Heart right ventricle (tissue), 16 donors: ENCODE data around the gene NVL. TPM values are rescaled to one million over a fixed set of nuclear protein-coding genes. Genes with fewer than 3 reads are reported as not detected.
A peak's percentile ranks its signal among the peaks of the same experiment; 100 is the strongest.

ENCODE experiments used
- ATAC-seq, 8 donors: fragments of 200-7000 bp; cut with Tn5 transposase; one replicate each; pipeline ENCODE4 v1.9.1; 2020; ENCODE audit warnings: mild to moderate bottlenecking in 8 of 8, moderate library complexity in 8 of 8, moderate number of reproducible peaks in 1 of 8
- DNase-seq, 2 donors: peaks; one replicate each; pipeline ENCODE4 v3.0.0-alpha.2; 2020
- H3K27ac ChIP-seq, 10 donors: fragments of 200-600 bp; sonication (generic) in 2 of 10; one replicate each; pipeline versions ENCODE4 v1.5.0 to v1.8.0; 2020 to 2022; ENCODE audit warnings: mild to moderate bottlenecking in 3 of 10
- H3K27me3 ChIP-seq, 7 donors: fragments of 200-600 bp; one replicate each; pipeline ENCODE4 v1.8.0; 2021 to 2022; ENCODE audit warnings: mild to moderate bottlenecking in 2 of 7
- H3K36me3 ChIP-seq, 9 donors: fragments of 200-600 bp; sonication (generic) in 1 of 9; one replicate each; pipeline versions ENCODE4 v1.5.0 to v1.8.0; 2020 to 2022; ENCODE audit warnings: mild to moderate bottlenecking in 2 of 9
- H3K4me1 ChIP-seq, 9 donors: fragments of 200-600 bp; sonication (generic) in 1 of 9; one replicate each; pipeline versions ENCODE4 v1.5.0 to v1.8.0; 2020 to 2022; ENCODE audit warnings: mild to moderate bottlenecking in 4 of 9
- H3K4me3 ChIP-seq, 10 donors: fragments of 200-600 bp; sonication (generic) in 2 of 10; one replicate each; pipeline versions ENCODE4 v1.5.0 to v1.8.0; 2020 to 2022; ENCODE audit warnings: mild to moderate bottlenecking in 7 of 10, moderate library complexity in 2 of 10
- H3K9me3 ChIP-seq, 11 donors: fragments of 200-600 bp in 10 of 11; sonication (generic) in 2 of 11; one replicate each; pipeline versions ENCODE4 v1.5.0 to v1.8.0; 2013 to 2022; ENCODE audit warnings: mild to moderate bottlenecking in 2 of 11, control low read depth in 1 of 11, moderate library complexity in 1 of 11
- WGBS, 2 donors: extraction: QIAGEN DNeasy Blood & Tissue Kit; methylation state at CpG; one replicate each; pipeline ENCODE4 v1.1.7; 2013; ENCODE audit warnings: inconsistent platforms in 1 of 2; 5-methylcytosine and 5-hydroxymethylcytosine counted together
- intact Hi-C, 10 donors: fragments of 100-400 bp; cut with DNase I; formaldehyde crosslinking; loops; one replicate each; pipeline versions ENCODE4 v1.11.1 to v1.14.2; 2022
- polyA plus RNA-seq, 2 donors: library from polyadenylated mRNA; stranded (reverse); fragments of 200-250 nt; gene quantifications; one replicate each; pipeline ENCODE4 v1.2.3, GENCODE V29; 2013
- total RNA-seq, 10 donors: library from RNA; stranded (reverse); fragmentation: NEBNext Ultra II Directional in 3 of 10; extraction: Animal tissue kit (Norgen Biotek cat#: 25700) in 3 of 10; gene quantifications; one replicate each; pipeline versions ENCODE4 v1.2.1 to v1.2.4, GENCODE V29; 2021 to 2023
- TF ChIP-seq, protein P1 (sequence below), 9 donors: fragments of 200-600 bp; sonication (generic) in 2 of 9; IDR thresholded peaks; one replicate each; pipeline versions ENCODE4 v1.5.0 to v1.8.0; 2021 to 2022; ENCODE audit warnings: antibody characterized with exemption in 9 of 9, mild to moderate bottlenecking in 5 of 9, moderate library complexity in 1 of 9
- donor health status: Arrhythmogenic right ventricular cardiomyopathy.
- donor health status: ischemic (EF 13 %, LVEDD 7.1; RV severe dilation, severe dysfunction).
- donor health status: healthy with polysubstance abuse.
- donor health status: DM: no; HTN: yes; CAD: no.
- donor health status: DM: no; HTN: no; CAD: no.
- donor health status: ischemic (EF 25% LVEDD 6.9; RV normal size, moderate dysfunction).
- donor health status: ischemic (EF 25% LVEDD 5.7; RV mildly dilated, moderate dysfunction).
- donor health status: healthy.
- donor health status: DM: yes; HTN: yes; CAD: no.
- donor health status: Ischemic cardiomyopathy.
- donor health status: ischemic (EF 35%, LVEDD 5.7; RV mildly dilated, moderate dysfunction).
- donor health status: nonischemic (EF 11% LVEDD 7.7; RV severe dilation, severe dysfunction).
- donor health status: DM: yes; HTN: yes; CAD: no.
- donor health status: PGD.
- donor health status: ischemic (EF 29% LVEDD 5.4; RV normal size, mild dysfunction).
- donor health status: nonischemic (EF 23%, LVEDD 6.1; RV moderate dilation, normal function).

The NVL gene
- total and polyA plus RNA-seq, 12 donors, result 7.7 to 37.3 (median 10.5) TPM

- no peak for ATAC-seq
- DNase-seq, result no peak
- Histone ChIP-seq H3K27ac (no peak overlapping the region), H3K36me3 (peaks cover 0 to 33% (median 4%) of the 10 kb centered on the region in 9 donors), H3K4me1 (peaks cover 0 to 15% (median 0%) of the 10 kb centered on the region in 9 donors), H3K9me3 (no peaks in the 10 kb centered on the region), H3K4me3 (no peak overlapping the region), H3K27me3 (no peaks in the 10 kb centered on the region)
- 93 to 100% methylated on average over 1 of the region's 1 CpG for WGBS, 2 donors
- TF ChIP-seq, protein P1, sequence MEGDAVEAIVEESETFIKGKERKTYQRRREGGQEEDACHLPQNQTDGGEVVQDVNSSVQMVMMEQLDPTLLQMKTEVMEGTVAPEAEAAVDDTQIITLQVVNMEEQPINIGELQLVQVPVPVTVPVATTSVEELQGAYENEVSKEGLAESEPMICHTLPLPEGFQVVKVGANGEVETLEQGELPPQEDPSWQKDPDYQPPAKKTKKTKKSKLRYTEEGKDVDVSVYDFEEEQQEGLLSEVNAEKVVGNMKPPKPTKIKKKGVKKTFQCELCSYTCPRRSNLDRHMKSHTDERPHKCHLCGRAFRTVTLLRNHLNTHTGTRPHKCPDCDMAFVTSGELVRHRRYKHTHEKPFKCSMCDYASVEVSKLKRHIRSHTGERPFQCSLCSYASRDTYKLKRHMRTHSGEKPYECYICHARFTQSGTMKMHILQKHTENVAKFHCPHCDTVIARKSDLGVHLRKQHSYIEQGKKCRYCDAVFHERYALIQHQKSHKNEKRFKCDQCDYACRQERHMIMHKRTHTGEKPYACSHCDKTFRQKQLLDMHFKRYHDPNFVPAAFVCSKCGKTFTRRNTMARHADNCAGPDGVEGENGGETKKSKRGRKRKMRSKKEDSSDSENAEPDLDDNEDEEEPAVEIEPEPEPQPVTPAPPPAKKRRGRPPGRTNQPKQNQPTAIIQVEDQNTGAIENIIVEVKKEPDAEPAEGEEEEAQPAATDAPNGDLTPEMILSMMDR (IDR thresholded peaks at IDR 0.05), result no peak
- intact Hi-C loops, result loop anchor here in 1 of 10 donors (10.0 kb wide), 1 partner anchor 69 kb away; the partner anchor contains the start of gene DEGS1
Observed at GRCh38 chr1:224253721-224254120, 76.3 kb downstream of the NVL start.

DNA sequence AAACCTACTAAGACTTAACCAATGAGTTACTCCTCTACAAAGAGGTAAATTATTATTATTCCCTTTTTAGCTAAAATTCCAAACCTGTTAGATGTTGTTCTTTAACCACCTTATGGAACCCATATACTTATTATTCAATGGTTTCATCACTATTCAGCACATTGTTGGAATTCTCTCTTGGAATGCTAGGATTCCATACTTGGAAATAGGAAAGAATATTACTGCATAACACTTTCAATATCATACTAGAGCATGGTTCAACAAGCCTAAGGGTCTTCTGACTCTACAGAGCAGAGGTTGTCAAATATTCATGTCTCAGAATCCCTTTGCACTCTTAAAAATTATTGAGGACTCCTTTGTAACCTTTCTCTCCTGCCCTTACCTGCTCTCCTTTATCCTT lies 77.5 kb downstream of the NVL start:
- Histone ChIP-seq H3K9me3 (no peaks in the 10 kb centered on the region), H3K27me3 (no peaks in the 10 kb centered on the region), H3K4me1 (peaks cover 0 to 15% (median 0%) of the 10 kb centered on the region in 9 donors), H3K36me3 (peaks cover 0 to 45% (median 4%) of the 10 kb centered on the region in 9 donors), H3K27ac (peak overlapping the region in 6 of 10 donors; percentile 16 to 75 (median 51)), H3K4me3 (no peak overlapping the region)
- TF ChIP-seq, protein P1 (IDR thresholded peaks at IDR 0.05), result no peak
- DNase-seq, result no peak
- ATAC-seq, result no peak
- intact Hi-C loops, result loop anchor here in 1 of 10 donors (10.0 kb wide), 1 partner anchor 68 kb away; the partner anchor contains the start of gene DEGS1

- H3K9me3 ChIP-seq, result no peaks in the 10 kb centered on the region
- peaks cover 0 to 15% (median 0%) of the 10 kb centered on the region in 9 donors for H3K4me1 ChIP-seq
- no peaks in the 10 kb centered on the region for H3K27me3 ChIP-seq
- no peak overlapping the region for H3K4me3 ChIP-seq
- TF ChIP-seq, protein P1 (IDR thresholded peaks at IDR 0.05), result no peak
- ATAC-seq, result peak in 7 of 8 donors; percentile 20 to 88 (median 42)
- peak in 1 of 2 donors; percentile 10 for DNase-seq
- 54 to 65% methylated on average over 5 of the region's 5 CpGs for WGBS, 2 donors
- H3K36me3 ChIP-seq, result peaks cover 0 to 52% (median 4%) of the 10 kb centered on the region in 9 donors
- intact Hi-C loops, result loop anchor here in 1 of 10 donors (10.0 kb wide), 1 partner anchor 67 kb away; the partner anchor contains the start of gene DEGS1
- peak overlapping the region in 6 of 10 donors; percentile 14 to 75 (median 59) for H3K27ac ChIP-seq
Observed at GRCh38 chr1:224251741-224252146, 78.2 kb downstream of the NVL start.

DNA sequence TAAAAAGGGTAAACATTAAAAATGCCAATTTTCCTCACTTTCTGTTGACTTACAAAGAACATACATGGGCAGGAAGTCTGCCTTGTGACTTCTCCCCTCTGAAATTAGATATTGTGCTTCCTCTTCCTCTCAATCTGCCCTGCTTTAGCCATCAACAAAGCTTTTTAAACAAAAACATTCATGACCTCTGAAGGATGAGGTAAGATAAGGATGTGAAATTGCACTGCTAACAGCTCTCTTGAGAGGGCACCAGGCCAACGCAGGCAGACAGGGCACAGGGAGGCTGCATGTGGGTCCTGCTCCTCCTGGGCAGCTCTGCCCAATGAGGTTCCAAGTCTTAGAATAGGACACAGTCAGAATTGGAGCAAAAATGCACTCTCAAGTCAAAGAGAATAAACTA lies 84.8 kb downstream of the NVL start:
- peak overlapping the region in 9 of 10 donors; percentile 12 to 87 (median 61) for H3K27ac ChIP-seq
- intact Hi-C loops, result loop anchor here in 1 of 10 donors (5.0 kb wide), 1 partner anchor 37 kb away; no protein-coding TSS in a partner anchor
- peaks cover 0 to 22% (median 10%) of the 10 kb centered on the region in 9 donors for H3K4me1 ChIP-seq
- H3K9me3 ChIP-seq, result no peaks in the 10 kb centered on the region
- peaks cover 0 to 69% (median 4%) of the 10 kb centered on the region in 9 donors for H3K36me3 ChIP-seq
- TF ChIP-seq, protein P1 (IDR thresholded peaks at IDR 0.05), result no peak
- DNase-seq, result peak; percentile 60 to 67
- peak; percentile 80 to 95 (median 92) for ATAC-seq
- no peak overlapping the region for H3K4me3 ChIP-seq
- H3K27me3 ChIP-seq, result no peaks in the 10 kb centered on the region
- WGBS, 2 donors, result 9 to 23% methylated on average over 1 of the region's 1 CpG
